Stimulated activated CD8-positive, alpha-beta memory T cell treated with anti-CD3 and anti-CD28 coated beads, Interleukin-12 subunit alpha, Interleukin-12 subunit beta, amount 100 ng/mL, for 1 hour (primary cell): ENCODE data around the gene PHF13.

Source experiments
- DNase-seq: peaks from one replicate; pipeline ENCODE4 v3.0.0-alpha.2; 2020; ENCODE audit warnings: low read depth

PHF13 gene

DNA sequence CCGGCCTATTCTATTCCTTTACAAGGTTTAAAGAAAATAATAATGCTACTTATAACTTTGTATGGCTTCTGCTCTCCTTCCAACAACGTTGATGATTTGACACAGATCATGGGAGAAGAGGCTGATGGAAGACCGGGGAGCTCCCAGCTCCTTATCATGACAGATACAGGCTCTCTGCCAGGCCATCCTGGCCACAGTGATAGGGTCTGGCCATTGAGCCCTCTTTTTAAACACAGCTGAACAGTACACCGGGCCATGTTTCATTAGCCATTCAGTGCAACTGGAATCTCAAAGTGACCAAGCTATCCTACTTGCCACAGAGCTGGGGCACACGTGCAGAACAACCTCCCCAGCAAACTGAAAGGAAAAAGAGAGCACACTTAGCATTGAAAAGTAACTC, 53.2 kb downstream of the PHF13 start:
- DNase-seq: no peak

DNA sequence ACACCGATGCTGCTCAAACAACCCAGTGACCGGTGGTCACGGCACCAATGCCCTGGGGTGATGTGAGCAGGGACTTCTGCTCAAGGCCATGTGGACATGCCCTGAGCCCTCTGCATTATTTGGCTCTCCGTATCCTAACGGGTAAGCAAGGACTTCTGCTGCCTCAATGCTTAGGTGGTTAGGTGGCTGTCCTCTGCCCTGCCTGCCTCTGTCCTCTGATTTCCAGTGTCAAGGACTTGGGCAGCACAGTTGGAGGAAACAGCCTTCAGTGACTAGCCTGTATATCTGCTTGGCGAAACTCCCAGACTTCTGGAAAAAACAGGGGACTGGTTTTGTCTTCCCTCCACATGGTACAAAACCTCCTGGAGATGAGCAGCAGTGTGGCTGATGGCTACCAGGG, 53.6 kb downstream of the PHF13 start:
- no peak for DNase-seq

DNA sequence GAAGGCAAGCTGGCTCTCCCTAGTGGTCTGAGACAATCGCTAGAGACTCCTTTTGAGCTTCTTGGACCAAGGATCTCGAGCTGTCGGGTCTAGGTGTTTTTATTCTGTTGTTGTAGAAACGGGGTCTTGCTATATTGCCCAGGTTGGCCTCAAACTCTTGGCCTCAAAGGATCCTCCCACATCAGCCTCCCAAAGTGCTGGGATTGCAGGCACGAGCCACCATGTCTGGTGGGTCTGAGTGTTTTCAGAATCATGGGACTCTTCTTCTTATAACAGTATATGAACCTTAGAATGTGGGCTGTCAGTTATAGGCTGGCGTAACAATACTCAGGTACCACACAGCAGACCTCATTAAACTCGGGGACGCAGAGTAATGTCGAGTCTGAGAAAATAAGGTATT, 55.0 kb downstream of the PHF13 start:
- no peak for DNase-seq

DNA sequence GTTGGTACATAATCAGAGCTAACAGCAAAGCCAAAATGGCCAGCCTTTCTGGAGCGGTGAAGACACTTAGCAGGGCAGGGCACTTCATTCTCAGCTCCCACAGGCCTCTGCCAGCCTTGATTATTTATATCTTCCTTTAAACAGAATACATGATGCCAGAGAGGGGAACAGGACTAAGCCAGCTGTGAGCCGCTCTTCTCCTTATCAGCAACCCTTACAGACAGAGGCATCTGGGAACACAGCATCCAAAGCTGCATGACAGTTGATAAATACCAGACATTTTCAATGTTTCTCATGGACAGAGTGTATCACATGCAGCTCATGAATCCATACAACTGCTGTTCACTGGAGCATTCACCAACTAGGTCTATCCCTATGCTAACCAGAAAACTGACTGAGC, 59.0 kb downstream of the PHF13 start:
- no peak for DNase-seq
